ENCODE data around the gene EDA2R.
A peak's percentile ranks its signal among the peaks of the same experiment; 100 is the strongest.

Gene EDA2R, protein sequence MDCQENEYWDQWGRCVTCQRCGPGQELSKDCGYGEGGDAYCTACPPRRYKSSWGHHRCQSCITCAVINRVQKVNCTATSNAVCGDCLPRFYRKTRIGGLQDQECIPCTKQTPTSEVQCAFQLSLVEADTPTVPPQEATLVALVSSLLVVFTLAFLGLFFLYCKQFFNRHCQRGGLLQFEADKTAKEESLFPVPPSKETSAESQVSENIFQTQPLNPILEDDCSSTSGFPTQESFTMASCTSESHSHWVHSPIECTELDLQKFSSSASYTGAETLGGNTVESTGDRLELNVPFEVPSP

DNA sequence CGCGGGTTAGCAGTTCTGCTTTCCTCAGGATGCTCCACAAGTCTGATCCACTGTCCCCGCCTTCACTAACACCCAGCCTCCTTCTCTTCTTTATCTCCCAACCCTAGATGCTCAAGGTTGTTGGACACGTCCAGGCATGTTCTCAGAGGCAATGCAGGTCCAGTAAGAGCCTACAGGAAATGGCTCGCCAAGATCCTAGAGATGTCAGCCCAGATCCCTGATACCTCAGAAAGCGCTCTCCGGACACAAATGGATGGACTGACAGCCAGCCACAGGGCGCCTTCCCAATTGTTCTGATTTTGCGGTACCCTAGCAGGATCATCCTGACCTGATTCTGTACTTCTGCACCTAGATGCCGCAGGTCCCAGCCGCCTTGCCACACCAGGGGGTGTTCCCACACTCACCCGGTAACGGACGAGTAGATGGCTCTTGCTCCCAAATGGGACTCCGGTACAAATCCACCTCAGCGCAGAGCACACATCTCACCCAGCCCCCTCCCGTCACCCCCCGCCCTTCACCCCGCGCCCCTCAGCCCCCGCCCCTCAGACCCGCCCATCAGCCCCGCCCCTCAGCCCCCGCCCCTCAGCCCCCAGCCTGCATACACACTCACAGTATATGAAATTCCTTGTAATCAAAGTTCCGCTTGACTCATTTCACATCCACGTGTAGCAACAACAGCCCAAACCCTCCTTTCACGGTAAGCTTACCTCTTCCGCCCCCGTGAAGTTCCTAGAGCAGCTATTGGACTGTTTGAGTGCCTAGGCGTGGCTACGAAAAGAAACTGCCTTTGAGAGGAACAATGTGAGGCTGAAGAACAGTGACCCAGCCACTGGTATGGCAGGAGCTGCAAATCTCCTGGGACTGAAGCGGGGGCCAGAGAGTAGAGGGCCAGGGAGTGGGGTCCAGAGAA is at the start of gene EDA2R:
Gene EDA2R, minus strand, starts transcription at position 488 of the 910 bp plus-strand sequence. CDS start 23,058 bp downstream, outside the sequence.
- DNase-seq, result peak; percentile 27

DNA sequence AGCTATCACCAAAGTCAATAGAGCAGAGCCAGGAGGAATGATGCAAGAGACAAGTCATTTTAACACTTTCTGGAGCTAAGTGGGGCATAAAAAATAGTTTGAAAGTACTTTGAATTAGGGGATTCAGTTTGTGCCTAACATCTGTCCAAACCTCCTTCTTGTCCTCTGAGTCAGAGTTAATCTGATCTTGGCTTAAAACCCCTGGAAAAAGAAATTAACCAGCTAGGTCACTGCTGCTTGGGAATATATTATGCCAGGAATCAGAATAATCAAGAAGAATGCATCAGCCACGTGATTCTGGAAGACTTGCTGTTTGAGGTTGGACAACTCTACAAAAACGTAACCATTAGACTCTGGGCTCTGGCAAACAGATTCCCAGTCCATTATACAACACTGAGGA is 45.3 kb upstream of the EDA2R start:
- DNase-seq, result no peak

DNA sequence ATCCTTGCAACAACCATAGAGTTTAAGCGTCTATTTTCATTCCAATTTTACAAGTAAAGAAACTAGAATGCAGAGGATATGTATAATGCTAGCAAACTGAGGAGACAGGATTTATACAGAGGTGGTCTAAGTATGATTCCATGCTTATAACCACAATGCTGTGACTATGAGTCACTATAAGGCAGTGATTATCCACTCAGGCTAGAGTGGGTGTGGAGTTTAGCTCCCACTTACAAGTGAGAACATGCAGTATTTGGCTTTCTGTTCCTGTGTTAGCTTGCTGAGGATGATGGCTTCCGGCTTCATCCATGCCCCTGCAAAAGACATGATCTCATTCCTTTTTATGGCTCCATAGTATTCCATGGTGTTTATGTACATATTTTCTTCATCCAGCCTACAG is 41.6 kb upstream of the EDA2R start:
- no peak for DNase-seq

DNA sequence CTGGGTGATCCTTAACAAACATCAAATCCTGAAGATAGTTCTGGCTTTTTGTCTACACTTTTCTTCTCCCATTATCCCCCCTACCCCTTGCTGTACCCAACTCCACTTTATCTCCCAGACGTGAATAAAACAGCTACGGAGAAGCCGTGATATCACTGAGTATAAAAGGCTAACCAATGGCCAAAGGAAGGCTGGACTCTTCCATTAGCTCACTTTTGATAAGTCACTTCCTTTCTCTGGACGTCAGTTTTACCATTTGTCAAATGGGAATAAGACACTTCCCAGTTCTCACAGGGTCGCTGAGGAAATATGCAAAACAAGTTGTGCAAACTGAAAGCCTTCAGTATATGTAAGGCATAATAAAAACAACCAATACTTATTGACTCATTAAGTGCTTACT is 38.6 kb upstream of the EDA2R start:
- no peak for DNase-seq

DNA sequence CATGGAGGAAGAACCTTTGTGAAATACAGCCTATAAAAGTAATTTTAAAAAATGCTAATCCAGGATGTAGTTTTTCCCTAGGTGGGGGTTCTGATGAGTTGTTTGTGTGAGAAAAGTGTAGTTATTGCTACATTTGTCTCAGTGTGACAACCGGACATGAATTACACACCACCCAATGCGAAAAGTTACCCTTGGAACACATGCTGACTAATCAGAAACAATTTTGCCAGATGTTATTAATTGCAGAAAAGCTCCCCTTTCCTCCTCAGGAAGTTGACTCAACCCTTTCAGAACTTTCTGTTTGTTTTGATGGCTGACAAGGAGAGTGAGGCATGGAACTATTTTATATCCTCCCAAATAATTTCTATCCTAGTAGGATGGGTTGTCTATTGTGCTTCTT is 38.1 kb upstream of the EDA2R start:
- no peak for DNase-seq

DNA sequence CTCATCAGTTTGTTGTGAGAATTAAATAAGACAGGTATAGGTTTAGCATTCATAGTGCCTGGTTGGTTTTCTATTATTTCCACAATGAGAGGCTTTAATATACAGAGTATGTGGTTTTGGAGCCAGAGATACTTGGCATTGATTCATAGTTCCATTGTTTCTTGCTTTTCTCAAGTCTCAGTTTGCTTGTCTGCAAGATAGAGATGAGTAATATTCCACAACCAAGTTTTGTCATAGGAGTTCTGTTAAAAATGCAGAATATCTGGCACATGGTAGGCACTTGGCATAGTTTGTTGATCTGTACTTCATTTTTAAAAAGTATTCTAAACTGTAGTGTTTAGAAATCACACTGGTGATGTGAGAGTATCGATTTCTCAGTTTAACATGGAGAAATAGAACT is 37.5 kb upstream of the EDA2R start:
- DNase-seq, result no peak

DNA sequence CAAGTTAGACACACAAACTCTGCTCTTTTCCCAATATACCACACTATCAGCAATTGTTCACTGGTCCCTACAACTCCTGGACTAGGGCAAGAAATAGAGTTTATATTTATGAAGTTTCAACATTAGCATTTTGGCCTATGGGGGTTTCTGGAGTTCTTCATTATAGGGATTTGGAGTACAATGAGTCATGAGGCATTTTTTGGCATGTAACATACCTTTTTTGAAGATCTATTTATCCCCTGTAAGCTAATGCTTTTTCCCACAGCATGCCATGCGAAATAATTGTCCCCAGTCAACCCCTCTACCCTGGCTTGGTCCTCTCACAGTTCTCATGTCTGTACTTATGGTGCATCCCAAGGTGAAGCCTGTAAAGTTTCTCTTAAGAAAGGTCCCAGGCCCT is 36.7 kb upstream of the EDA2R start:
- DNase-seq, result no peak

DNA sequence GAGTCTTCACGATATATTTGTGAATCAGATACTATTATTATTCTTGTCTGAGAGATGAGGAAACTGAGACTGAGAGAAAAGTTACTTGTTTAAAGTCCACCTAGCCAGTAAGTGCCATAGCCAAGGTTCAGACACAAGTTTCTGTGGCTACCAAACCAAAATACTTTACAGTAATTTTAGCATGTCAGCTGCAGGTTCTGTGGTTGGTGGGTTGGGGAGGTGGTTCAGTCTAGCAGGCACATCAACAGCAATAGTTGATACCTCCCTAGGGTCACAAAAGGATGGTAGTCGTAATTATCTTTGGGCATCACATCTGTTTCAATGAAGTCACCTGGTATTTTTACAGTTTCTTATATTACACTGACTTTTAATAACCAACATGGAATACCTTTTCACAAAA is 35.6 kb upstream of the EDA2R start:
- no peak for DNase-seq

DNA sequence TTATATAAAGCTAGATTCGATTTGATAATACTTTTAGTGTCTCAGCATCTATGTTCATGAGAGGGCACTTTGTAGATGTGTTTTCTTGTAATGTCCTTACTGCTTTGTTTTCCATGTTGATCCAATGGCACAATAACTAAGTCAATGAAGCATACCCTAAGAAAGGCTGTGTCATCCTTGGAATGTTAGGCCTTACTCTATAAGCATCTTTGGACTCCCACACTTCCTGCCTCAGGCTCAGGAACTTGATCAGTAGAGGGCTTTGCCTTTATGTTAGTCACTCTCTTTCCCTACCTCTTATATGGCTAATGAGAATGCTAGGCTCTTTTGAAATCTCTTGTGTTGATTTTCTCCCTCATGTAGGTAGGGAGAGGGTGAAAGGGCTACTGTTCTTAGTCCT is 33.2 kb upstream of the EDA2R start:
- no peak for DNase-seq

DNA sequence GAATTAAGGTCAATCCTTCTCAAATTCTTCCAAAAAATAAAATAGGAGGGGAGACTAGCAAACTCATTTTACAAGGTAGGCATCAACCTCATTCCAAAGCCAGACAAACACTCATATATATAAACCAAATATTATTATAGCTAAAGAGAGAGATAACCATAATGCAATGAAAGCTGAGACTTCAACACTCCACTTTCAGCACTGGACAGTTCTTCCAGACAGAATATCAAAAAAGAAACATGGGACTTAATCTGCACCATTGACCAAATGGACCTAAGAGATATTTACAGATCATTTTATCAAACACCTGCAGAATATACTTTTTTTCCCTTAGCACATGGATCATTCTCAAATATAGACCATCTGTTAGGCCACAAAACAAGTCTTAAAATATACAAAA is 15.5 kb upstream of the EDA2R start:
- DNase-seq, result no peak

DNA sequence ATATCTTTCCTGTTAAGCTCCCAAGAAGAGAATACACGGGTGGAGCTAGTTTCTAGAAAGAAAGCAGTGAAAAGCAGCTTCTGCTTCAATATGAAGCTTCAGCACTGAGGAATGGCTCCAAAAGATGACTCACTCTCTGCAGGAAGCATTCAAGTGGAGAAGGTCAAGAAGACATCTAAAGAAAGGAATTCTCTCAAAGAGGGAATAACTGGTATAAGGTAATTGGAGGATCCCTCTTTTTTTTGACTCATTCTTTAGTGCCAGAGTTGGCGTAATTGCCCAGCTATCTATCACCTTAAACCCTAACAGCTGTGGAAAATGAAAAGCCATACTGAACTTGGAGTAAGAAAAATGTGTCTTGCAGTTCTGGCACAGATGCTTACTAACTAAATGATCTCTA is 3.5 kb downstream of the EDA2R start:
- DNase-seq, result no peak

DNA sequence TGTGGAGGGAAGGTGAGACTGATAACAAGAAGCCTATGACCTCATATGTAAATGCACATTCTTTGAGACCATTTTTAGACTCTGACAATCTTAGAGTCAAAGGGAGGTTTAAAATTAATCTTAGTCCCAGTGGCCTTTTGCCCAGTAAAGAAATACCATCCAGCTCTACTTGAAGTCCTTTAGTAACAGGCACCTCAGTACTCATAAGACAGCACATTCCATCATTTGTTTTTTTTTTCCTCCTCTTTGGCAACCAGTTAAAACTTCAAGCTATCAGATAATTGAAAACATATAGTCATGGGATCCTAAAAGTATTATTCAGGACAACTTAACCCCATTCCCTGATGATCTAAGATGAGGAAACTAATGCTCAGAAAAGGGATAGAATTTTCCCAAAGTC is 4.6 kb downstream of the EDA2R start:
- no peak for DNase-seq

DNA sequence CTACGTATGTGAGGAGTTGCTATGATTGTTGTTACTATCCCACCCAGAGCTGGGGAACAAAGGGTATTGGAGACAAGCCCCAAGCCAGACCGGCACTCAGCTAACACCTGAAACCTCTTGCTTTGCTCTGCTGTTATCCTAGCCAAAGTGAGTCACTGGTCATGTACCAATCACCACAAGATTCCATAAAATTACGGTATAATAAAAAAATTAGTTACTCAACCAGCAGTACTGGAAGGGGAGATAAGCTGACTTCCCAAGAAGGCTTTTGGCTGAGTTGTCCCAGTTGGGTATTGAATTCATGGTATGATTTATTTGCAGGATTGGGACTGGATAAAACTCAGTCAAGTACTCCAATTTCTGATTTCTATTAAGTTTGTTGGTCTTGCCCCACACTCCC is 5.3 kb downstream of the EDA2R start:
- no peak for DNase-seq

DNA sequence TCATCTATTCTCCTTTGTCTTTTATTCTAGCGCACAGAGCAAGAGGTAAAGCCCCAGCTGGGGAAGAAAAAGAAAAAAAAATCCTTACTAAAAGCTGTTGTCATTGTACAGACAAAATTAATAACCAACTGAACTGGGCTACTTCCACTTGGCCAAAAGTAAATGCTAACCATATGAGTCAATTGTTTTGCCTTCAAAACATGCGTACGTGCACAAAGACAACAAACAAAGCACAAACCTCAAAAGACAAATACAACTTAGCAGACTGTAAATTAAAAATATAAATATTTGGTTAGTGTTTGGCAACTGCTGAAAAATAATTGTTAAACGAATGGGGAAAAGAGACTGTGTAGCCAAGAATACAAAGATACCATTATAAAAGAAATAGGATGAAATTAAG is 5.9 kb downstream of the EDA2R start:
- DNase-seq, result no peak

DNA sequence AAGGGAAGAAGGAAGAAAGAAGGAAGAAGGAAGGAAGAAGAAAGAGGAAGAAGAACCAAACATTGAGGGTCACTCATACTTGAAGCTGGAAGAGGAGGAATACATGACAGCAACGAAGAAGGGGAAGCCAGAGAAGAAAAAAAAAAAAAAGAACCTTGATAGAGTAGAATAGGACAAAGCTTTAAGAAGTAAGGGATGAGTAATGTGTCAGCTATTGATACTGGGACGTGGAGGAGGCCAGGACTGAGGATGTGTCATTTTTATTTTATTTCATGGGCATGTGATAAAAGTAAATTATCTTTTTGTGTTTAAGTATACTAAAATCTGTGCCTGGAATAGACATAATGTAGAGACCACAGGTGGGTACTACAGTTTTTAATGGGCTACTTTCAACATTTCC is 6.4 kb downstream of the EDA2R start:
- no peak for DNase-seq

DNA sequence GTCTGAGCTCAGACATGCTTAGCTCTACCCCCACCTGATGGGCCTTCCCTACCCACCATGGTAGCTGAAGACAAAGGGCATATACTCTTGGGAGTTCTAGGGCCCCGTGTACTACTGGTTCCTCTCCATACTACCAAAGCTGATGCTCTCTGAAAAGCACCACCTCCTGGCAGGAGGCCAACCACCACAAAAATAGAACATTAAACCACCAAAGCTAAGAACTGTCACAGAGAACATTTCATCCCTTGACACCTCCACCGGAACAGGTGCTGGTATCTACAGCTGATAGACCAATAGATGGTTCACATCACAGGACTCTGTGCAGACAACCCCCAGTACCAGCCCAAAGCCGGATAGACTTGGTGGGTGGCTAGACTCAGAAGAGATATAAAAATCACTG is 13.4 kb downstream of the EDA2R start:
- DNase-seq, result no peak

DNA sequence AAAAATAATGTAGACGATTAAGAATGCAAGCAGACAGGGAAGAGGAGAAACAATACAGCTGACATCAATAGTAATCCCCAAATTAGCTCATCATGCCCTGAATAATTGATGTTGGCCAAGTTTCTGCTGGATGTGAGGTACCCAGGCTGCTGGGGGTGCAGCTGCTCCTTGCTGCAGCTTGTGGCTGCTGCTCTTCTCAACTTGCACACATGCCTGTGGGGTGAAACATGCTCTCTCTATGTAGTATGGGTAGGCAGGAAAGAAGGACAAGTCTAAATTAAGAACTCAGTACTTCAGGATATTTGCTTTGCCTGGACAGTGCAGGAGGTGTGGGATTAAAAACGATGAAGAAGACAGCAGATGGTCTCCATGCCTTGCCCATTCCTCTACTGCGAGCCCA is 16.7 kb downstream of the EDA2R start:
- no peak for DNase-seq

DNA sequence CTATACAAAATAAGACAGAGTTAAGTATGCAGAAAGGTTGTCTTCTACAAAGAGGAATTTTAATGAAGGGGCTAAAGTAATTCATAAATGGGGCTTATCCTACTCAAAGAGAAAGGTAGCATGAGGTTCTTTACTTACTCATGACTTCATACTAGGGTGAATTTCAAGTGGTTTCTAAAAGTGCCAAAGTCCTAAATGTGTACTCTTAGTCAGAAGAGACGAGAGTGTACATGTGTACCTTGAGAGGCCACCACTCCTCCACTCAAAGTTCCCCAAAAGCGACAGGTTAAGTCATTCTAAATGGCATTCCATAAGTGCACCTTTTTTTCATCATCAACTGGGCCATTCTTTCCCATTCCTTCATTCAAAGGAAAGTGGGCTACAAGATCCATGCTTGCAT is 21.9 kb downstream of the EDA2R start:
- no peak for DNase-seq

DNA sequence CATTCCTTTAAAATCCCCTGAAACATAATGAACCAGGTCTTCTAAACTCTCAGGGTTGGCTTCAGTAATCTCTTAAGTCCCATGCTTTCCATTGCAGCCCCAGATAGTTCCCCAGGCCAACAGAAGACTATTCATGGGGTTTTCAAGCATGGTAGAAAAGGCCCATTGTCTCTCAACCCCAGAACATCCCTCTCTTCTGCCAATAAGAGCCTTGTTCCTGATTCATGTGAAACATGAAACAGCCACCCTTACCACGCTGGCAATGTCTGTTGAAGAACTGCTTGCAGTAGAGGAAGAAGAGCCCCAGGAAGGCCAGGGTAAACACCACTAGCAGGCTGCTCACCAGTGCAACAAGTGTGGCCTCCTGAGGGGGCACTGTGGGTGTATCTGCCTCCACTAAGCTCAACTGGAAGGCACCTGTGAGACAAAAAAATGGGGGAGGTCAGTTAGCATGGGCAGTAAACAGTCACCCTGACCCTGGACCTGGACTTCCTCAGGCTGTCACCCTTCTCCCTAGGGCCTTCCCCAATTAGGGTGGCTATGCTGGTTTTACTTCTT is 36.4 kb downstream of the EDA2R start:
- no peak for DNase-seq

DNA sequence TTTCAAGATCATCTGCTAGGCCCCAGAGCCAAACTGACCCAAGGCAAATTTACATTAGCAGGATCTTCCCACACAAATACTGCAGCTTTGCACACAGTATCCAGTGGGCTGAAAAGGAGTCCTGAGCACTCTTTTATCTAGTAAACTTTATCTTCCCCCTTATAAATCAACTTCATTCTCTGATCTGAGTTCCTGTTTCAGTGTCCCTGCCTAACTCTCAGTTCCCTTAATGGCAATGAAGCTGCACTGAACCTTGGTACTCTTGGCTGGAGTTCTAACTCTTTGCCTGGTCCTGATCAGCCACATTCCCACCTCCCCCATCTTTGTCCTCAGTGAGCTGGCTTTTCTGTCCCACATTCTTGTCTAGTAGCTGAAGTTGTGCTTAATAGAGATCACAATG is 37.4 kb downstream of the EDA2R start:
- DNase-seq, result no peak

DNA sequence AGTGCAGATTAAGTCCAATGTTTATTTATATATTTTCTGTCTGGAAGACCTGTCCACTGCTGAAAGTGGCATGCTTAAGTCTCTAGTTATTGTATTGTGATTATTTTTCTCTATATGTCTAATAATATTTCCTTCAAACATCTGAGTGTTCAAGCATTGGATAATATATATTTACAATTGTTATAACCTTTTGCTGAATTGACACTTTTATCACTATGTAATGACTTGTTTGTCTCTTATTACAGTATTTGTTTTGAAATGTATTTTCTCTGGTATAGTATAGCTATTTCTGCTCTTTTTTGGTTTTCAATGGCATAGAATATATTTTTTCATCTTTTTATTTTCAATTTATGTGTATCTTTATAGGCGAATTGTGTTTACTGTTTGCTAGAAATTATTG is 59.7 kb downstream of the EDA2R start:
- DNase-seq, result no peak

DNA sequence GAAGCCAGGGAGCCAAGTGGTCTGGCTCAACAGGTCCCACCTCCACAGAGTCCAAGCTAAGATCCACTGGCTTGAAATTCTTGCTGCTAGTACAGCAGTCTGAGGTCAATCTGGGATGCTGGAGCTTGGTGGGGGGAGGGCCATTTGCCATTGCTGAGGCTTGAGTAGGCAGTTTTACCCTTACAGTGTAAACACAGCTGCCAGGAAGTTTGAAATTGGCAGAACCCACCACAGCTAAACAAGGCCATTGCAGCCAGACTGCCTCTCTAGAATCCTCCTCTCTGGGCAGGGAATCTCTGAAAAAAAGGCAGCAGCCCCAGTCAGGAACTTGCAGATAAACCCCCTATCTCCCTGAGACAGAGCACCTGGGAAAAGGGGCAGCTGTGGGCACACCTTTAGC is 84.9 kb downstream of the EDA2R start:
- DNase-seq, result peak; percentile 34

DNA sequence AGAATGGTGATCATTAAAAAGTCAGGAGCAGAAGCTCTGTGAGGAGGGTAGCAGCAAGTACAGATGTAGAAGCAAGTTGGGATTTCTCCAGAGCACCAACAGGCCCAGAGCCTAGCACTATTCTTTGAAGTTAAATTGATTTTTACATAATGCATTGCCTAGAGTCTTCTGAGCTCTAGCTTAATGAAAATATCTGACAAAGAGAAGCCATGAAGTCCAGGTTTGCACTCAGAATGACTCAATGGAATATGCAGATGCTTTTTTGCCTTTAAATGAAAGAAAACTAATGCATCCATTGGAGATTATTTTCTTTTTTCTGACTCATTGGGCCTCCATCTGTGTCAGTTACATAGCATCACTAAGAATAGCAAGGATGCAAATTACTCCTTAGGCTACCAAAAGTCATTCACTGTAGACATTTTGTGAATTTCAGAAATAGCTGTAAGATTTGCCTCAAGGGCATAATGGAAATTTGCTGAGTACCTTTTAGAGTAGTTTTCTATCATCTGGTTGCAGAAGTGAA is 91.0 kb downstream of the EDA2R start:
- DNase-seq, result no peak

All from DMS153 (cell line).